Measurements from ENCODE around the gene TENM3.

Gene TENM3

DNA sequence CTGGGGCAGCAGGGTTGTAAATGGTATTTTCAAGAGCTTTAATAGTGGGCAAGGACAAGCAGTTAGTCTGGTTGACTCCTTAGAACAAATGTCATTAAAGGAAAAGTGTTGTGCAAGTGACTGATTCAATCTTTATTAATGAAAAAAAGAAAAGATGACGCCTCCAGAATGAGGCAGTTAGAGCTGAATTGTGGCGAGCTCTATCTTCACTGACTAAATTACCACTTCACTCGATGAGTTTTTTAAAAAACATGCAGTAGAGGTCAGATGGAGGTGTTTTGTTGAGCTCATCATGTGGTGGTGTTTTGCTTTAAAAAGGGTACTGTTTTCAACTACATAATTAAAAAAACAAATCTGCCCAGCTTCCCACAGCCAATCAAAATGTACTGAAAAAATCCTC lies 28.1 kb upstream of the TENM3 start:
- Histone ChIP-seq H3K9me3 (ENCODE audit: control insufficient read depth, insufficient read depth, low read length) (no peaks in the 10 kb centered on the region), H3K4me3 (ENCODE audit: low read length) (no peak overlapping the region), H3K4me2 (ENCODE audit: low read length) (no peak overlapping the region), H3K9me2 (replicated peaks; ENCODE audit: control insufficient read depth, low read length) (no peaks in the 10 kb centered on the region), H3K27me3 (ENCODE audit: control insufficient read depth, low read length) (no peaks in the 10 kb centered on the region), H3K4me1 (ENCODE audit: control insufficient read depth, low read length) (no peaks in the 10 kb centered on the region), H3K27ac (ENCODE audit: low read depth, low read length) (no peak overlapping the region), H3K79me2 (ENCODE audit: control insufficient read depth, low read length) (no peaks in the 10 kb centered on the region), H3F3A (ENCODE audit: control insufficient read depth, insufficient read depth) (no peaks in the 10 kb centered on the region), H3K36me3 (ENCODE audit: control insufficient read depth, low read length) (no peaks in the 10 kb centered on the region), H4K20me1 (ENCODE audit: control insufficient read depth, insufficient read depth, low read depth, low read length) (no peaks in the 10 kb centered on the region)
- TF ChIP-seq, protein P1, sequence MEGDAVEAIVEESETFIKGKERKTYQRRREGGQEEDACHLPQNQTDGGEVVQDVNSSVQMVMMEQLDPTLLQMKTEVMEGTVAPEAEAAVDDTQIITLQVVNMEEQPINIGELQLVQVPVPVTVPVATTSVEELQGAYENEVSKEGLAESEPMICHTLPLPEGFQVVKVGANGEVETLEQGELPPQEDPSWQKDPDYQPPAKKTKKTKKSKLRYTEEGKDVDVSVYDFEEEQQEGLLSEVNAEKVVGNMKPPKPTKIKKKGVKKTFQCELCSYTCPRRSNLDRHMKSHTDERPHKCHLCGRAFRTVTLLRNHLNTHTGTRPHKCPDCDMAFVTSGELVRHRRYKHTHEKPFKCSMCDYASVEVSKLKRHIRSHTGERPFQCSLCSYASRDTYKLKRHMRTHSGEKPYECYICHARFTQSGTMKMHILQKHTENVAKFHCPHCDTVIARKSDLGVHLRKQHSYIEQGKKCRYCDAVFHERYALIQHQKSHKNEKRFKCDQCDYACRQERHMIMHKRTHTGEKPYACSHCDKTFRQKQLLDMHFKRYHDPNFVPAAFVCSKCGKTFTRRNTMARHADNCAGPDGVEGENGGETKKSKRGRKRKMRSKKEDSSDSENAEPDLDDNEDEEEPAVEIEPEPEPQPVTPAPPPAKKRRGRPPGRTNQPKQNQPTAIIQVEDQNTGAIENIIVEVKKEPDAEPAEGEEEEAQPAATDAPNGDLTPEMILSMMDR (IDR thresholded peaks at IDR 0.05; ENCODE audit: low read depth, low read length, poor library complexity, severe bottlenecking), result no peak
- TF ChIP-seq EZH2phosphoT487 (IDR thresholded peaks at IDR 0.05; ENCODE audit: borderline replicate concordance, low read length), result no peak

DNA sequence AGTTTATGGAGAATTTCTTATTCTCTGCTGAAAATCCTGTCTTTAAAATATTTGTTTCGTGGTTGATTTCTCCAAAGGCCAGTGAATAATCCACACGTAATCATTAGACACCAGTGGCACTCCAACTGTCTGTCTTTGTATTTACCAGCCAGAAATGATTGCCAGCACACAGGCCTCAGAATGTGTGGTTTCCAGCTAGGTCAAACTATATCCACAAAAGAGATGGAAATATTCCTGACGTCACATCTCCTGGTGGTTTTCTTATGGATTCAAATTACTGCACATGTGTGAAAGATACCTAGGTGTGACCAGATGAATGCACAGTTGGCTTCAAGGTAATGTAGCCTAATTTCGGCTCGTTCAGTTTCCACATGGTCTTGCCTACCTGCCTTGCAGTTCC lies 27.2 kb upstream of the TENM3 start:
- no peaks in the 10 kb centered on the region for H3K9me2 ChIP-seq (replicated peaks; ENCODE audit: control insufficient read depth, low read length)
- H3K36me3 ChIP-seq (ENCODE audit: control insufficient read depth, low read length), result no peaks in the 10 kb centered on the region
- H3K9me3 ChIP-seq (ENCODE audit: control insufficient read depth, insufficient read depth, low read length), result no peaks in the 10 kb centered on the region
- no peaks in the 10 kb centered on the region for H3K79me2 ChIP-seq (ENCODE audit: control insufficient read depth, low read length)
- TF ChIP-seq EZH2phosphoT487 (IDR thresholded peaks at IDR 0.05; ENCODE audit: borderline replicate concordance, low read length), result no peak
- TF ChIP-seq, protein P1 (IDR thresholded peaks at IDR 0.05; ENCODE audit: low read depth, low read length, poor library complexity, severe bottlenecking), result no peak
- no peak overlapping the region for H3K27ac ChIP-seq (ENCODE audit: low read depth, low read length)
- H3F3A ChIP-seq (ENCODE audit: control insufficient read depth, insufficient read depth), result no peaks in the 10 kb centered on the region
- H3K4me1 ChIP-seq (ENCODE audit: control insufficient read depth, low read length), result no peaks in the 10 kb centered on the region
- H3K4me2 ChIP-seq (ENCODE audit: low read length), result no peak overlapping the region
- no peak overlapping the region for H3K4me3 ChIP-seq (ENCODE audit: low read length)
- H3K27me3 ChIP-seq (ENCODE audit: control insufficient read depth, low read length), result no peaks in the 10 kb centered on the region
- H4K20me1 ChIP-seq (ENCODE audit: control insufficient read depth, insufficient read depth, low read depth, low read length), result no peaks in the 10 kb centered on the region

- Histone ChIP-seq H4K20me1 (ENCODE audit: control insufficient read depth, insufficient read depth, low read depth, low read length) (no peaks in the 10 kb centered on the region), H3K36me3 (ENCODE audit: control insufficient read depth, low read length) (no peaks in the 10 kb centered on the region), H3K4me2 (ENCODE audit: low read length) (no peak overlapping the region), H3K79me2 (ENCODE audit: control insufficient read depth, low read length) (no peaks in the 10 kb centered on the region), H3K27me3 (ENCODE audit: control insufficient read depth, low read length) (no peaks in the 10 kb centered on the region), H3K4me1 (ENCODE audit: control insufficient read depth, low read length) (no peaks in the 10 kb centered on the region), H3K9me3 (ENCODE audit: control insufficient read depth, insufficient read depth, low read length) (no peaks in the 10 kb centered on the region), H3K4me3 (ENCODE audit: low read length) (no peak overlapping the region), H3F3A (ENCODE audit: control insufficient read depth, insufficient read depth) (no peaks in the 10 kb centered on the region), H3K27ac (ENCODE audit: low read depth, low read length) (no peak overlapping the region), H3K9me2 (replicated peaks; ENCODE audit: control insufficient read depth, low read length) (no peaks in the 10 kb centered on the region)
- TF ChIP-seq, protein P1 (IDR thresholded peaks at IDR 0.05; ENCODE audit: low read depth, low read length, poor library complexity, severe bottlenecking), result no peak
- TF ChIP-seq EZH2phosphoT487 (IDR thresholded peaks at IDR 0.05; ENCODE audit: borderline replicate concordance, low read length), result no peak
These were observed 23.7 kb upstream of the TENM3 start for GRCh38 chr4:182219411-182220056.
